Omental fat pad (tissue), 4 donors: ENCODE data around the gene KRR1. TPM values are rescaled to one million over a fixed set of nuclear protein-coding genes. Genes with fewer than 3 reads are reported as not detected.

Source experiments
- ATAC-seq: fragments of 150-250 bp; one replicate; pipeline ENCODE4 v1.9.1; 2016; ENCODE audit warnings: mild to moderate bottlenecking, moderate library complexity; ENCODE audit not compliant: low FRiP score
- DNase-seq: peaks from one replicate; pipeline ENCODE4 v3.0.0-alpha.2; 2019; ENCODE audit warnings: low spot score
- CTCF ChIP-seq, 3 donors: fragments of 450-650 bp; IDR thresholded peaks; one replicate each; pipeline ENCODE4 v1.5.1; 2016 to 2017; ENCODE audit warnings: antibody characterized with exemption in 3 of 3, mild to moderate bottlenecking in 3 of 3, moderate library complexity in 2 of 3
- total RNA-seq, 4 donors: library from RNA; depleted of rRNA; stranded (reverse); fragments of >200 nt; gene quantifications; one replicate each; pipeline ENCODE4 v1.1.0, GENCODE V29; 2016

Gene KRR1
- total RNA-seq, 4 donors from 2014 or later = 28.8 to 39.9 (median 34.3) TPM

DNA sequence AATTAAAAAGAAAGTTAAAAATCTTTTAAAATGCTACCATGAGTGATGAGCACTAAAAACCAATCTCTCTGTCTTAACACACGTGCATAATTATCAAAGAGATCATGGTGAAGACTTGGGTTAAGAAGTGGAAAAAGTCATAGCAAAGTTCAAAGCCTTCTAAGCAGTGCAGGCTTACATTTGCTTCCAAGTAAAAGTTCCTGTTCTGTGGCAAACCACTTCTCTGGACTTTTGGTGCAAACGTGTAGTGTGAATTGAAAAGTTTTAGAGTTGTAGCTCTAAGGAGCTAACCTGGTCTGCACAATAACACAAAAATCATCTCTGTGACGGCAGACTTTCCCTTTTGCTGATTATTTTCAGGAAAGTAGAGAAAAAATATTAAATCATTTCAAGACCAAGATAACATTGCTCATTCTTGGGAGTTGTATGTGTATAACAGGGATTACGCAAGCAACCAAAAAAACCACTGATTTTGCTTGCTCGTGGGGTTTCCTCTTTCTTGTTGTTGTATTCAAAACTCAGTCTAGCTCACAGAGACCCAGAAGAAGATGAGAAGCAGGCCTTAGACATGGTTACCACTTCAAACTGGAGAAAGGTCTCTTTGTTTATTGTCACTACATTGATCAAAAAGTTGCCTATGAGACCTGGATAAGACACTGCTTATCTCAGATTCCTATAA, 33.2 kb downstream of the KRR1 start:
- no peak for TF ChIP-seq CTCF (IDR thresholded peaks at IDR 0.05)
- peak; percentile 19 for ATAC-seq

DNA sequence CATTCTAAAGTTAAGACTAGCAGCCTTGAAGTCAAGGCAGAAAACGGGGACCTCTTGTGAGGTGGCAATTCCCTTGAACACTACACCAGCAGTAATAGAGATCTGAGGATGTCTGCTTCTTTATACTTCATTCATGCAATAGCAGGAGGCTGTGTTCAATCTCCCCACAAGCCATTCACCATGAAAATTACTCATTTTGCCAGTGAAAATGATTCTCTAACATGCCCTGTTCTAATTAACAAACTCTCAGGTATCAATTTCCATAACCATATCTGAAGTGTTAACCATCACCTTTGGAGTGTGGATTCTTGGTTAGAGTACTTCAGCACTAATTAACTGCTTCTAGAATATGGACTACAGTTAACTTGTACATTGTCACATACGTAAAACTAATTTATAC, 34.3 kb downstream of the KRR1 start:
- no peak for TF ChIP-seq CTCF (IDR thresholded peaks at IDR 0.05)
- DNase-seq (no peak), ATAC-seq (no peak)

More for the DNA sequence above, 33.2 kb downstream of the KRR1 start:
- no peak for DNase-seq

DNA sequence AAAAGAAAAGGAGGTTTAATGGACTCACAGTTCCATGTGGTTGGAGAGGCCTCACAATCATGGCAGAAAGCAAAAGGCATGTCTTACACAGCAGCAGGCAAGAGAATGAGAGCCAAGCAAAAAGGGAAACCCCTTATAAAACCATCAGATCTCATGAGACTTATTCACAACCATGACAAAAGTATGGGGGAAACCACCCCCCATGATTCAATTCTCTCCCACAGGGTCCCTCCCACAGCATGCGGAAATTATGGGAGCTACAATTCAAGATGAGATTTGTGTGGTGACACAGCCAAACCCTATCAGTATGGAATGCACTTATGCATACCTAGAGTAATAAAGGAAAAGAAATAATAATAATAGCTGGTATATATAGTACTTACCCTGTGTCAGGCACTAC, 35.3 kb downstream of the KRR1 start:
- TF ChIP-seq CTCF (IDR thresholded peaks at IDR 0.05) = no peak
- ATAC-seq (no peak), DNase-seq (no peak)

DNA sequence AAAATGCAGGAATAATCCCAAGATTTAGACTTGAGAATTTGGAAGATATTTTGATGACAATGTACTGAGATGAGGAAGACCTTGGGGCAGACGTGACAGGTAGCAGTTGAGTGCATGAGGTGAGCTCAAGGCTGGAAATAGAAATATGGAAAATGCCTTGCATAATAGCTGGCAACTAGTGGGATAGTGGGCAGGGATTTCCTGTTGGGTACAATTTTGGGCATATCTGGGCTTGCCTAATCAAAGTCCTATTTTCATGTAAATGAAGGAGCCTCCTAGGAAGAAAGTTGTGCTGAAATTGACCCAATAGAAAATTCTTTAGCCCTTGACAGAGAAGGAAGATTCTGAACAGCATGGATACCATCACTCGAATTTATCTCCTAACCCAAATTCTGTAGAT, 37.3 kb downstream of the KRR1 start:
- ATAC-seq = no peak
- DNase-seq = no peak
- TF ChIP-seq CTCF (IDR thresholded peaks at IDR 0.05) = no peak

DNA sequence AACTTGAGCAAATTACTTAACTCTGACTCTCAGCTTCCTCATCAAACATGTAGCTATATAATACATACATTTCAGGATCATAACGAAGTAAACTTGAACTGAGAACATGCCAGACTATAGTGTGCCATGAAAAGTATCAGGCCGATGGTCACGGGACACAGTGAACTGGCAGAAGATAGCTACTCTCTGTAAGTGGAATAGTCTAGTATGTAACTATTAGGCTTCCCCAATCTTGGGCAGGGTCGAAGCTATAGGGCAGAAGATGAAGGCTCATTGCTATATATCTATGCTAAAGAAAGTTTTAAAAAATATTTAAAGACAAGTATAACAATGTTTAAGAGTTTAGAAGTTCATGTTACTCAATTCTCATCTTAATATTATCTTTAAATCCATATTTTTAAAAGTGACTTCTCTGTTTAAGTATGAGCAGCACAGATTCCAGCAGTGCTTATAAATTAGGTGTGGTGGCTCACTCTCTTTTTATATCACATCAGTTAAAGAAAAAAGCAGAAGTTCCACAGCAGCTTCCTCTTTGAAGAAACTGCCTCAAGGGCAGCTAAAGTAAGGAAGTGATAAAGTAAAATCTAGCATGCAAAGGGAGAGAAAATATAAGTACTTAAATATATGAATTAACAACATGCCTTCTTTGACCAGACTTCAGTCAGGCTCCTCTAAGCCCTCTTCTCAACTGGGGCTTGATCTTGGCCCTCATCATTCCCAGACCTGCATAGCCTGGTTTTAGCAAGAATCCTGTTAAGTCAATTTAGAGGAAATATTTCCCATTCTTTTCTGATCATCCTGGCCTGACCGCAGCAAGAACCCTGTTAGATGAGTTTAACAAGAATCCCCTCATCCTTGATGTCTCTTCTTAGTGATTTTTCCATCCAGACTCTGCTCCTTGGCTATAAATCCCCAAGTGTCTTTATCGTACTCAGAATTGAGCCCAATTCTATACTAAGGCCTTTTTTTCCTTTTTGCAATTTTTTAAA, 39.2 kb downstream of the KRR1 start:
- no peak for ATAC-seq
- DNase-seq = no peak
- TF ChIP-seq CTCF (IDR thresholded peaks at IDR 0.05) = no peak

- no peak for ATAC-seq
Measured at GRCh38 chr12:75460204-75460603, 51.2 kb downstream of the KRR1 start.

More at GRCh38 chr12:75460204-75460603, 51.2 kb downstream of the KRR1 start:
- TF ChIP-seq CTCF (IDR thresholded peaks at IDR 0.05) = no peak
- no peak for DNase-seq
